C4-2B (cell line): Measurements from ENCODE around the gene MSI2.

Experiments
- ZFX ChIP-seq: fragments of 450-650 bp; IDR thresholded peaks from 2 replicates; pipeline ENCODE4 v1.6.1; 2017
- TF ChIP-seq, protein P1 (sequence below): fragments of 450-650 bp; conservative IDR thresholded peaks from 2 replicates; pipeline ENCODE4 v1.5.1; 2017; ENCODE audit warnings: mild to moderate bottlenecking

DNA sequence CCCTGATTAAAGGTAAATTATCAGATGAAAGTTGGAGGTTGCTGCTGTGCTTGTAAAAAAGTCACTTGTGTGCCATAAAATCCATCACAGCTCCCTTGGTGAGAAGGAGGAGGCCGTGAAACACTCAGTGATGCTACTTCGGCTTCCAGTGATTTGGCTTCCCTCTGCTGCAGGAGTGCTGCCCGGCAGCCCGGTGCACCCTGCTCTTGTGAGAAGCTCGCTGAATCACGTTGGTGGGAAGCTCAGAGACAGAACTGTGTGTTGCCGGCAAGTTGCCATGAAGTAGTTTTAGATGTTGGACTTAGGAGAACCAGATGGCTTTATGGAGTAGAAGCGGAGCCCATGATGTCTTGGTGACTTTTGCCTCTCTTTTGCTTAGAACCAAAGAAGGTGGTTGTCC is 33.3 kb downstream of the MSI2 start:
- TF ChIP-seq, protein P1, sequence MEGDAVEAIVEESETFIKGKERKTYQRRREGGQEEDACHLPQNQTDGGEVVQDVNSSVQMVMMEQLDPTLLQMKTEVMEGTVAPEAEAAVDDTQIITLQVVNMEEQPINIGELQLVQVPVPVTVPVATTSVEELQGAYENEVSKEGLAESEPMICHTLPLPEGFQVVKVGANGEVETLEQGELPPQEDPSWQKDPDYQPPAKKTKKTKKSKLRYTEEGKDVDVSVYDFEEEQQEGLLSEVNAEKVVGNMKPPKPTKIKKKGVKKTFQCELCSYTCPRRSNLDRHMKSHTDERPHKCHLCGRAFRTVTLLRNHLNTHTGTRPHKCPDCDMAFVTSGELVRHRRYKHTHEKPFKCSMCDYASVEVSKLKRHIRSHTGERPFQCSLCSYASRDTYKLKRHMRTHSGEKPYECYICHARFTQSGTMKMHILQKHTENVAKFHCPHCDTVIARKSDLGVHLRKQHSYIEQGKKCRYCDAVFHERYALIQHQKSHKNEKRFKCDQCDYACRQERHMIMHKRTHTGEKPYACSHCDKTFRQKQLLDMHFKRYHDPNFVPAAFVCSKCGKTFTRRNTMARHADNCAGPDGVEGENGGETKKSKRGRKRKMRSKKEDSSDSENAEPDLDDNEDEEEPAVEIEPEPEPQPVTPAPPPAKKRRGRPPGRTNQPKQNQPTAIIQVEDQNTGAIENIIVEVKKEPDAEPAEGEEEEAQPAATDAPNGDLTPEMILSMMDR = no peak
- no peak for TF ChIP-seq ZFX
